ENCODE data around the gene CMTR2.
A peak's percentile ranks its signal among the peaks of the same experiment; 100 is the strongest.
"Not testable (repeated sequence)": the region's sequence is repeated elsewhere in the genome, so short reads cannot be mapped to it uniquely, and the experiment has no call there.

Gene CMTR2

GRCh38 chr16:71319999-71320398, 30.8 kb upstream of the CMTR2 start:
- no peak overlapping the region for H3K4me3 ChIP-seq (ENCODE audit: control insufficient read depth, low read depth, low read length)
- DNase-seq (ENCODE audit: low read depth): no peak
- TF ChIP-seq CTCF (conservative IDR thresholded peaks at IDR 0.05; ENCODE audit: control insufficient read depth, insufficient read depth, low read depth, low read length): no peak

- no peak for DNase-seq (ENCODE audit: low read depth)
- H3K4me3 ChIP-seq (ENCODE audit: control insufficient read depth, low read depth, low read length): no peak overlapping the region
- no peak for TF ChIP-seq CTCF (conservative IDR thresholded peaks at IDR 0.05; ENCODE audit: control insufficient read depth, insufficient read depth, low read depth, low read length)
These were observed 26.1 kb upstream of the CMTR2 start for GRCh38 chr16:71315269-71315668.

- not testable (repeated sequence) for DNase-seq (ENCODE audit: low read depth); H3K4me3 ChIP-seq (ENCODE audit: control insufficient read depth, low read depth, low read length)
These were observed 24.4 kb upstream of the CMTR2 start for GRCh38 chr16:71313591-71313990.

- no peak overlapping the region for H3K4me3 ChIP-seq (ENCODE audit: control insufficient read depth, low read depth, low read length)
- TF ChIP-seq CTCF (conservative IDR thresholded peaks at IDR 0.05; ENCODE audit: control insufficient read depth, insufficient read depth, low read depth, low read length): peak; percentile 70
- DNase-seq (ENCODE audit: low read depth): peak; percentile 14
These were observed 22.5 kb upstream of the CMTR2 start for GRCh38 chr16:71311553-71312158.

- no peak overlapping the region for H3K4me3 ChIP-seq (ENCODE audit: control insufficient read depth, low read depth, low read length)
- DNase-seq (ENCODE audit: low read depth): no peak
- TF ChIP-seq CTCF (conservative IDR thresholded peaks at IDR 0.05; ENCODE audit: control insufficient read depth, insufficient read depth, low read depth, low read length): no peak
These were observed 14.7 kb upstream of the CMTR2 start for GRCh38 chr16:71303938-71304337.

GRCh38 chr16:71297341-71297634, 8.1 kb upstream of the CMTR2 start:
- no peak for DNase-seq (ENCODE audit: low read depth)
- no peak for TF ChIP-seq CTCF (conservative IDR thresholded peaks at IDR 0.05; ENCODE audit: control insufficient read depth, insufficient read depth, low read depth, low read length)

GRCh38 chr16:71296584-71297340, 7.6 kb upstream of the CMTR2 start:
- H3K4me3 ChIP-seq (ENCODE audit: control insufficient read depth, low read depth, low read length): no peak overlapping the region
- TF ChIP-seq CTCF (conservative IDR thresholded peaks at IDR 0.05; ENCODE audit: control insufficient read depth, insufficient read depth, low read depth, low read length): no peak
- DNase-seq (ENCODE audit: low read depth): no peak

More at GRCh38 chr16:71297341-71297634, 8.1 kb upstream of the CMTR2 start:
- no peak overlapping the region for H3K4me3 ChIP-seq (ENCODE audit: control insufficient read depth, low read depth, low read length)
